ENCODE measurements around the gene HABP2.

Gene HABP2

GRCh38 chr10:113520261-113520660 lies 32.6 kb upstream of the HABP2 start:
- no peak overlapping the region for H3K4me3 ChIP-seq (replicated peaks in 1 of 2; ENCODE audit: low read depth in 2 of 2, low read length in 2 of 2)
- TF ChIP-seq, protein P1, sequence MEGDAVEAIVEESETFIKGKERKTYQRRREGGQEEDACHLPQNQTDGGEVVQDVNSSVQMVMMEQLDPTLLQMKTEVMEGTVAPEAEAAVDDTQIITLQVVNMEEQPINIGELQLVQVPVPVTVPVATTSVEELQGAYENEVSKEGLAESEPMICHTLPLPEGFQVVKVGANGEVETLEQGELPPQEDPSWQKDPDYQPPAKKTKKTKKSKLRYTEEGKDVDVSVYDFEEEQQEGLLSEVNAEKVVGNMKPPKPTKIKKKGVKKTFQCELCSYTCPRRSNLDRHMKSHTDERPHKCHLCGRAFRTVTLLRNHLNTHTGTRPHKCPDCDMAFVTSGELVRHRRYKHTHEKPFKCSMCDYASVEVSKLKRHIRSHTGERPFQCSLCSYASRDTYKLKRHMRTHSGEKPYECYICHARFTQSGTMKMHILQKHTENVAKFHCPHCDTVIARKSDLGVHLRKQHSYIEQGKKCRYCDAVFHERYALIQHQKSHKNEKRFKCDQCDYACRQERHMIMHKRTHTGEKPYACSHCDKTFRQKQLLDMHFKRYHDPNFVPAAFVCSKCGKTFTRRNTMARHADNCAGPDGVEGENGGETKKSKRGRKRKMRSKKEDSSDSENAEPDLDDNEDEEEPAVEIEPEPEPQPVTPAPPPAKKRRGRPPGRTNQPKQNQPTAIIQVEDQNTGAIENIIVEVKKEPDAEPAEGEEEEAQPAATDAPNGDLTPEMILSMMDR (IDR thresholded peaks at IDR 0.05; ENCODE audit: low read depth, low read length), result no peak
- DNase-seq (ENCODE audit: low read depth in 2 of 2), result no peak

GRCh38 chr10:113520690-113521474 lies 32.0 kb upstream of the HABP2 start:
- H3K4me3 ChIP-seq (replicated peaks in 1 of 2; ENCODE audit: low read depth in 2 of 2, low read length in 2 of 2), result no peak overlapping the region
- DNase-seq (ENCODE audit: low read depth in 2 of 2), result peak; percentile 76 to 83

GRCh38 chr10:113521475-113521795 lies 31.4 kb upstream of the HABP2 start:
- DNase-seq (ENCODE audit: low read depth in 2 of 2), result no peak
- TF ChIP-seq, protein P1 (IDR thresholded peaks at IDR 0.05; ENCODE audit: low read depth, low read length), result no peak
- H3K4me3 ChIP-seq (replicated peaks in 1 of 2; ENCODE audit: low read depth in 2 of 2, low read length in 2 of 2), result no peak overlapping the region

More at GRCh38 chr10:113520690-113521474, 32.0 kb upstream of the HABP2 start:
- TF ChIP-seq, protein P1 (IDR thresholded peaks at IDR 0.05; ENCODE audit: low read depth, low read length), result peak; percentile 99

GRCh38 chr10:113522460-113522859 lies 30.4 kb upstream of the HABP2 start:
- DNase-seq (ENCODE audit: low read depth in 2 of 2), result no peak
- H3K4me3 ChIP-seq (replicated peaks in 1 of 2; ENCODE audit: low read depth in 2 of 2, low read length in 2 of 2), result no peak overlapping the region
- TF ChIP-seq, protein P1 (IDR thresholded peaks at IDR 0.05; ENCODE audit: low read depth, low read length), result no peak

DNA sequence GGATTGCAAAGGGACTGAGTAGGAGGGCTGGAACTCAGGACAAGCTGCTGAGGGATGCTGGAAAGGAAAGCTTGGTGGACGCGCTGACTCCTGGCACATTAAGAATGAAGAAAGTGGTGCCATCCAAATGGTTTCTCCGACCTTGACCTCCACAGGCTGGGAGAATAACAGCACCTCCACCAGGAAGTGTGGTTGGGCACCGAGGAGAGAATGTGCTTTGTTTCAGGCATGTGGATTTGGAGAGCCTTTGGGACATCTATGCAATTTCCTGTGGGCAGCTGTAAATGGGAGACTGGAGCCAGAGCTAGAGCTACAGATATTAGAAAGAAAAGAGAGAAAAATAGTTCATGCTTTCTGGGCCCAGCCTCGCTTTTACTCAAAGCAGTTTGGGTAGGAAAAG lies 29.8 kb upstream of the HABP2 start:
- H3K4me3 ChIP-seq (replicated peaks in 1 of 2; ENCODE audit: low read depth in 2 of 2, low read length in 2 of 2), result no peak overlapping the region
- DNase-seq (ENCODE audit: low read depth in 2 of 2), result no peak
- TF ChIP-seq, protein P1 (IDR thresholded peaks at IDR 0.05; ENCODE audit: low read depth, low read length), result no peak

- TF ChIP-seq, protein P1 (IDR thresholded peaks at IDR 0.05; ENCODE audit: low read depth, low read length), result no peak
These were observed 29.2 kb upstream of the HABP2 start for GRCh38 chr10:113523628-113524027.

DNA sequence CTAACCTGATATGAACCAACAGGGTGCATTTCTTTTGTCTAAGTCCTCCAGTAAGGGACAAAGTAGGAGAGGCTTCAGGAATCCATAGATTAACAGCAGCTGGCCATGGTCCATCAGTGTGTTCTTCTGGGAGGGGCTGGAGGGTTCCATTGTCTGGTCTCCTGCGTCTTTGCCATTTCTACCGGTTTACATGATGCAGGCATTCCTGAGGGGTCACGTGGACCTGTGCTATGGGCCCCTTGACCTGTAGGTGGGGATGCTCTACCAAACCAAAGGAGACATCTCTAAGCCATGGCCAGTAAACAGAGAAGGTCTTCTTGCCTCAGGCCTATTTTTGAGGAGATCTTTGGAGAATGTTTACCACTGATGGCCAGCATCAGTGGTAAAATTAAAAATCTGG lies 28.7 kb upstream of the HABP2 start:
- no peak overlapping the region for H3K4me3 ChIP-seq (replicated peaks in 1 of 2; ENCODE audit: low read depth in 2 of 2, low read length in 2 of 2)
- DNase-seq (ENCODE audit: low read depth in 2 of 2), result no peak
- TF ChIP-seq, protein P1 (IDR thresholded peaks at IDR 0.05; ENCODE audit: low read depth, low read length), result no peak

More at GRCh38 chr10:113523628-113524027, 29.2 kb upstream of the HABP2 start:
- H3K4me3 ChIP-seq (replicated peaks in 1 of 2; ENCODE audit: low read depth in 2 of 2, low read length in 2 of 2), result no peak overlapping the region
- DNase-seq (ENCODE audit: low read depth in 2 of 2), result no peak

Data from cardiac fibroblast (primary cell).